HG02870 (cell line): ENCODE measurements around the gene SERGEF.

ENCODE experiments used
- ATAC-seq: cut with Tn5 transposase; IDR thresholded peaks from one replicate; pipeline ENCODE4 v1.9.1; 2021; ENCODE audit warnings: mild to moderate bottlenecking, moderate library complexity; ENCODE audit not compliant: unreplicated experiment

Gene SERGEF

DNA sequence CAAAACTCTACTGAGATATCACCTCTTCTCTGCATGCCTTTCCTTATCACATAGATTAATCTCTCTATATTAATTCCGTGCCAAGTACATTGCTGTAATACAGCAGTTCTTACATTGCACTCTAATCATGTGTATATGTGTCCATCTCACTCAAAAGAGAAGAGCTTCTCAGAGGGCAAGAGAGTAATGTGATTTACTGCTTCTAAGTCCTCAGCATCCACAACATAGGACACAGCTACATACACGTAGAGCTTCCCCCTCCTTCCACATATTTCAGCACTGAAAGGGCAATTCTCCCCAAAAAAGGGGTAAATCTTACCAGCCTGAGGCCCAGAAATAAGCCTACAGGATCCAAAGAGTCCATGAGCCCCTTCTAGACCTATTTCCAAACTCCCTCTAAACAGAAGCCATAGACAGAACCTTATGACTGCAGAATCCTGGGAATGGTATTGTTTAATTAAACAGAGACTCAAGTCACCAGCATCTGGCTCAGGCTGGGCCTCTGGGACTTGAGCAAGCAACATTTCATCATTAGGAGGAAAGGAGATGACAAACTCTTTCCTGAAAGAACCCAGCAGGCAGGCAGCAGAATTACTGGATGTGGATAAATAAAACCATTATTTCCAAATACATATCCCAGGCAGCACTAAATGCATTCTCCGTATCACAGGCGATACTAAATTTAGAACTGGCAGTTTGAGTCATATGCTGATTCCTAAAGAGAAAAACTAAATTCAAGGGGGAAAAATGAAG lies 191.0 kb downstream of the SERGEF start:
- no peak for ATAC-seq

- ATAC-seq = no peak
Measured at GRCh38 chr11:17816232-17816931, 196.5 kb downstream of the SERGEF start.

DNA sequence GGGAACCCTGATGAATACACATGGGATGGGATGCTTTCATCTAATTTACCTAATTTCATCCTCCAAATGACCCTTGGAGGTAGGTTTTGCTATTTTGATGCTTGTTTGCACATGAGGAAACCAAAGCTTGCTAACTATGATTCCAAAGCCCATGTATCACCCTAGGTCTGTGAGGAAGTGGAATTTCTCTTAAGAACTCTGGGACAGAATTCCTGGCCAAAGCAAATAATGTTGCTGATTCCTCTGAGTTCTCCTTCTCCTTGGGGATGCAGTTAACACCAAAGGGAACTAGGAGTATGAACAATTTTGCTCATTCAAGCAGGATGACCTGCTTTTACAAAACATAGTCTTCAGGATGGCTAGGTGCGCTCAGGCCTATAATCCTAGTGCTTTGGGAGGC lies 198.3 kb downstream of the SERGEF start:
- no peak for ATAC-seq

- ATAC-seq = no peak
Measured at GRCh38 chr11:17813391-17814059, 199.3 kb downstream of the SERGEF start.

GRCh38 chr11:17812865-17813187 lies 200.0 kb downstream of the SERGEF start:
- ATAC-seq = no peak

GRCh38 chr11:17812091-17812864 lies 200.6 kb downstream of the SERGEF start:
- no peak for ATAC-seq

DNA sequence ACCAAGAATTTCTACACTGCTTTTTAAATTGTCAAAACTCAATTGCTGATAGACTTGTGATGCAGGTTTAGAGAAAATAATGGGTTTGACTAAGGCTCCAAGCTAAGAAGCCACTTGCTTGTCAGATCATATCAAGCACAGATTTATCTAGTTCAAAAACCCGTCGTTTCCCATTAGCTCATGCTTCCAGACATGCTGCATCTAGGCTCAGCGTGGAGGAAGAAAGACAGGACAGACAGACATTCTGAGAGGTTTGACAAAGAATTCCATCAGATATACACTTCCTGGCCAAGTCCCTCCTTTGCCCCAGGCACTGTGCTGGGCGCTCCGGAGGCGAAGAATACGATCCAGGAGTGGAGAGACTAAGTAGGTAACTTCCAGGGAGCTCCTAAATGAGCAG lies 201.5 kb downstream of the SERGEF start:
- ATAC-seq = no peak

DNA sequence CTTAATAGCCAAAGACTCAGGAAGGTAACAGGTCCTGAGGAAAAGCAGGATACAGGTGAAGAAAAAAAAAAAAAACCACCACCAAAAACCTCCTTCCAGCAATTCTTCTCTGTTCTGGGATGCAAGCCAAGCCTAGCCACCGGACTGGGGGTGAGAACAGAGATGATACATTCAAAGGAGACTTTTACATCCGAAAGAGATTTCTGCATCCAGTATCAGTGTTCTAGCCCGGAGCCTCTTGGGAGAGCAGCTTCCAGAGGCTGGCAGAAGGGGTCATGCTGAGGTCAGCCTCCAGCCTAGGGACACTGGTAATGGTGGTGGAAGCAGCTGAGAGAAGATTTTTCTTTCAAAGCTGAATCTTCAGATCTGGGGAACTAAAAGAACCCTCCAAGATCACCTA lies 202.1 kb downstream of the SERGEF start:
- ATAC-seq = no peak

DNA sequence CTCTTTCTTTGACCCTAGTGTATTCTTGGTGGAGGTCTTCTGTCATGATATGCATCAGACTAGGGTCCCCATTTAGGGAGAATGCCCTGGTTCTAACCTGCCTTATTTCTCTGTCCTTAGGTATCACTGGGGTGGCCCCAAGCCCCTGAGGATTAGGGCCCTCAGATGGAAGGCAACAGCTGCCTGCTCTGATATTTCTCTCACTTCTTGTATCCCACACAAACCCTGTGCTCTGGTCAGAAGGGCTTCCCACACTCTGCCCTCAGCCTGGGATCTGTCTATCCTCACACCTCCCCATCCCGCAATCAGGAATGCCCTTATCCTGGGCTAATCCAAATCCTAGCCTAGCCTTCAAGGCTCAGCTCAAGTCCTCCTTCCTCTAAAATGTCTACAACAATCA lies 202.8 kb downstream of the SERGEF start:
- ATAC-seq = no peak

DNA sequence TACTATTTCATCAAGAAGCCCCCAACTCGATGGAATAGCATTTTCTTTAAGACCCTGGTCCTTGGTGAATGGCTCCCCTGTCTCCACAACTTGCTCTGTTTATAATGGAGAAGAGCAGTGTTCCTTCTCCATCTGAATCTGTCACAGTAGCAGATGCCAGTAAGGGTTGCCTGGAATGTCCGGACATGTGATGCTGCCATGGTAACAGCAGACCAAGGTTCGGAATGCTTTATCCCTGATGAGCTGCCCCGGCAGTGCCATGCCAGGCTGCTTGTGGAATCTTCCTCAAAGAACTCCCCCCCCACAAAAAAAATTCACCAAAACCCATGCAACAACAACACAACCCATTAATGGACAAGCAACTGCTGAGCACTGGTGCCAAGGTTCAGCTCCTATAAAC lies 205.8 kb downstream of the SERGEF start:
- ATAC-seq = no peak

GRCh38 chr11:17805873-17806272 lies 207.0 kb downstream of the SERGEF start:
- no peak for ATAC-seq

DNA sequence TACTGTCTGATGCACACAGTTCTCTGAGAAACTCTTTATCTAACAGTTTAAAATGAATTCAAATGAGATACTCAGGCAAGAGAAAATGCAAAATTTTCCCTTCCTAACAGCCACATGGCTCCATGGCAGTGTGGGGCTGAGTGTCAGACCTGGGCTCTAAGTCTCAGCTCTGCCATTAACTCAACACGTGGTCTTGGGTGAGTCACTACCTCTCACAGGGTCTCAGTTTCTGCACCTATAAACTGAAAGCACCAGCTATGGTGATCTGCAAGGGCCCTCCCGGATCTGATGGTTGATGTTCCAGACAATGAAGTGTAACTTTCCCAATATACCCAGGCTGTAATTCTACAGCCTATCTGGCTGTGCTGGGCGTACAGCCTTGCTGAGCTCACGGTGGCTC lies 207.8 kb downstream of the SERGEF start:
- ATAC-seq = no peak

DNA sequence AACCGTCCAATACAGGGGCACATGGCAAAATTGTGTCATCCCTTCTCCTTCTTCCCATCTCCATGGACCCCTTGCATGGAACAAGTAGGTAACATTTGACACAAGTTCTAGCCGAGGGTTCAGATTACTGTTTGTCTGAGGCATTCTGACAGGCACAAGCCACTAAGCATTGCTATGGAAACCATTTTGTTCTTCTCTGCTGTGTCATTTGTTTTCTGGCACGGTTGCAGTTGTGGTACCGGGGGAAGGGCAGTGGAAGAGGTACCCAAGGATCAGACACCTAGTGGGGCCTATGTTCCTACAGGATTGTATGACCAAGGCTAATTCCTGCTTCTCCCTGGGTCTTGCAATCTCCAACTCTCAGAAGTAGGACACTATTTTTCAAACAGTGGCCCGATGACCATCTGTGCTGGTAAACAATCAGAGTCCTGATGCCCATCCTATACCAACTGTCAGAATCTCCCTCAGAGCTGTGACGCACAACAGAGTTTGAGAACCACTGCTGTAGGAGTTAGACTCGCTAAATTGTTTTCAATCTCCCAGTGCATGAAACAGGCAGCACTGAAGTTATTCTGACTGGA lies 209.0 kb downstream of the SERGEF start:
- ATAC-seq = no peak

DNA sequence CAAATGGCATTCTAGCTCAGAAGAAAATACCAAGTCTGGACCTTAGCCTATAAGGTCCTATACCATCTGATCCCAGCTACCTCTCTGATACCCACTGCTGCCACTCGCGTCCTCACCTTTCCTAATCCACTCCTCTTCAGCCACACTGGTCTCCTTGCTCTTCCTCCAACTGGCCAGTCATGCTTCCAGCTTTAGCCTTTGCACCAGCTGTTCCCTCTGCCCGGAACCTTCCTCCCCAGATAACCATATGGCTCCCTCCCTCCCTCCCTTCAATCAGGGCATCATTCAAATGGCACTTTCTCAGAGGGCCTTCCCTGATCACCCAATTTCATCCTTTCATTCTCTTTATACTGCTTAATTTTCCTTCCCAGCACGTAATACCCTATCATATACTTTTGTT lies 210.4 kb downstream of the SERGEF start:
- no peak for ATAC-seq

DNA sequence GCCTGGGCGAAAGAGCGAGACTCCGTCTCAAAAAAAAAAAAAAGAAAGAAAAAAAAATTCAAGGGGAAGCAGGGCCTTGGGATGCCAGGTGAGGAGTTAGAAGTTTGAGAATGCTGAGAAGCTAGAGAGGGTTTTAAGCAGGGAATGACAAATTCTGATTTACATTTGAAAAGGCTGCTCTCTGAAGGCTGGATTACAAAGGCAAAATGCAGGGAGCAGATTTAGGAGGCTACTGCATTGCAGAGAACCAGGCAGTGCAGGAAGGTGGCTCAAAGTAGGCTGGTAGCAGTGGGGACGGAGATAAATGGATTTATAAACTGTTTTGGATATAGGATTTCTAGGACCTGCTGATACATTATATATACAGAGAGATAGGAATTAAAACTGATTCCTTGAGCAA lies 211.7 kb downstream of the SERGEF start:
- ATAC-seq = no peak

GRCh38 chr11:17799147-17799546 lies 213.7 kb downstream of the SERGEF start:
- no peak for ATAC-seq

GRCh38 chr11:17798716-17799115 lies 214.1 kb downstream of the SERGEF start:
- no peak for ATAC-seq

- ATAC-seq = no peak
Measured at GRCh38 chr11:17798253-17798652, 214.6 kb downstream of the SERGEF start.

- ATAC-seq = no peak
Measured at GRCh38 chr11:17796154-17796553, 216.7 kb downstream of the SERGEF start.

GRCh38 chr11:17794981-17795380 lies 217.9 kb downstream of the SERGEF start:
- ATAC-seq = no peak

- no peak for ATAC-seq
Measured at GRCh38 chr11:17793642-17794170, 219.1 kb downstream of the SERGEF start.
